Type B pancreatic cell (in vitro differentiated cells): ENCODE results near the gene VSTM1. TPM values are rescaled to one million over a fixed set of nuclear protein-coding genes. Genes with fewer than 3 reads are reported as not detected.

Experiments used
- DNase-seq: peaks from one replicate; pipeline ENCODE4 v3.0.0; 2021; ENCODE audit warnings: mixed read lengths; ENCODE audit not compliant: unreplicated experiment; ENCODE audit errors: extremely low spot score
- H3K27ac Mint-ChIP-seq: 2 replicates; pipeline ENCODE4 v1.8.0; 2021; ENCODE audit warnings: mild to moderate bottlenecking, mixed read lengths
- H3K27me3 Mint-ChIP-seq: 2 replicates; pipeline ENCODE4 v1.8.0; 2021; ENCODE audit warnings: mixed read lengths
- H3K36me3 Mint-ChIP-seq: 2 replicates; pipeline ENCODE4 v1.8.0; 2021; ENCODE audit warnings: mixed read lengths
- H3K4me1 Mint-ChIP-seq: one replicate; pipeline ENCODE4 v1.8.0; 2021; ENCODE audit warnings: mixed read lengths; ENCODE audit not compliant: unreplicated experiment
- H3K4me3 Mint-ChIP-seq: 2 replicates; pipeline ENCODE4 v1.8.0; 2021; ENCODE audit warnings: mild to moderate bottlenecking, mixed read lengths
- H3K9me3 Mint-ChIP-seq: 2 replicates; pipeline ENCODE4 v1.8.0; 2021; ENCODE audit warnings: mixed read lengths
- total RNA-seq: library from RNA; stranded (reverse); gene quantifications from 2 replicates; pipeline ENCODE4 v1.2.1, GENCODE V29; 2021; ENCODE audit warnings: low replicate concordance
- TF ChIP-seq, protein P1 (sequence below): fragments of 200-600 bp; sonication (generic); conservative IDR thresholded peaks from 2 replicates; pipeline ENCODE4 v1.5.0; 2021; ENCODE audit warnings: antibody characterized with exemption, mild to moderate bottlenecking

Gene VSTM1
- total RNA-seq, 1 donor from 2014 or later, result not detected

GRCh38 chr19:54001496-54001895 lies 62.2 kb downstream of the VSTM1 start:
- Mint-ChIP-seq H3K27ac (no peak overlapping the region), H3K27me3 (peaks cover 30% of the 10 kb centered on the region), H3K36me3 (no peaks in the 10 kb centered on the region), H3K4me3 (no peak overlapping the region), H3K9me3 (no peaks in the 10 kb centered on the region), H3K4me1 (no peaks in the 10 kb centered on the region)
- DNase-seq, result no peak
- TF ChIP-seq, protein P1, sequence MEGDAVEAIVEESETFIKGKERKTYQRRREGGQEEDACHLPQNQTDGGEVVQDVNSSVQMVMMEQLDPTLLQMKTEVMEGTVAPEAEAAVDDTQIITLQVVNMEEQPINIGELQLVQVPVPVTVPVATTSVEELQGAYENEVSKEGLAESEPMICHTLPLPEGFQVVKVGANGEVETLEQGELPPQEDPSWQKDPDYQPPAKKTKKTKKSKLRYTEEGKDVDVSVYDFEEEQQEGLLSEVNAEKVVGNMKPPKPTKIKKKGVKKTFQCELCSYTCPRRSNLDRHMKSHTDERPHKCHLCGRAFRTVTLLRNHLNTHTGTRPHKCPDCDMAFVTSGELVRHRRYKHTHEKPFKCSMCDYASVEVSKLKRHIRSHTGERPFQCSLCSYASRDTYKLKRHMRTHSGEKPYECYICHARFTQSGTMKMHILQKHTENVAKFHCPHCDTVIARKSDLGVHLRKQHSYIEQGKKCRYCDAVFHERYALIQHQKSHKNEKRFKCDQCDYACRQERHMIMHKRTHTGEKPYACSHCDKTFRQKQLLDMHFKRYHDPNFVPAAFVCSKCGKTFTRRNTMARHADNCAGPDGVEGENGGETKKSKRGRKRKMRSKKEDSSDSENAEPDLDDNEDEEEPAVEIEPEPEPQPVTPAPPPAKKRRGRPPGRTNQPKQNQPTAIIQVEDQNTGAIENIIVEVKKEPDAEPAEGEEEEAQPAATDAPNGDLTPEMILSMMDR, result no peak

GRCh38 chr19:53999694-54000093 lies 64.0 kb downstream of the VSTM1 start:
- Mint-ChIP-seq H3K27me3 (peaks cover 48% of the 10 kb centered on the region), H3K27ac (no peak overlapping the region), H3K36me3 (no peaks in the 10 kb centered on the region), H3K9me3 (no peaks in the 10 kb centered on the region), H3K4me3 (no peak overlapping the region), H3K4me1 (no peaks in the 10 kb centered on the region)
- no peak for DNase-seq
- TF ChIP-seq, protein P1, result no peak

GRCh38 chr19:53998223-53998622 lies 65.5 kb downstream of the VSTM1 start:
- peaks cover 62% of the 10 kb centered on the region for H3K27me3 Mint-ChIP-seq
- H3K27ac Mint-ChIP-seq, result no peak overlapping the region
- H3K4me1 Mint-ChIP-seq, result no peaks in the 10 kb centered on the region
- H3K36me3 Mint-ChIP-seq, result no peaks in the 10 kb centered on the region
- TF ChIP-seq, protein P1, result no peak
- no peak for DNase-seq
- no peak overlapping the region for H3K4me3 Mint-ChIP-seq
- H3K9me3 Mint-ChIP-seq, result no peaks in the 10 kb centered on the region

GRCh38 chr19:53994811-53995210 lies 68.9 kb downstream of the VSTM1 start:
- Mint-ChIP-seq H3K27me3 (peaks cover 63% of the 10 kb centered on the region), H3K9me3 (no peaks in the 10 kb centered on the region), H3K27ac (no peak overlapping the region), H3K36me3 (no peaks in the 10 kb centered on the region), H3K4me1 (no peaks in the 10 kb centered on the region), H3K4me3 (no peak overlapping the region)
- no peak for DNase-seq
- TF ChIP-seq, protein P1, result no peak

DNA sequence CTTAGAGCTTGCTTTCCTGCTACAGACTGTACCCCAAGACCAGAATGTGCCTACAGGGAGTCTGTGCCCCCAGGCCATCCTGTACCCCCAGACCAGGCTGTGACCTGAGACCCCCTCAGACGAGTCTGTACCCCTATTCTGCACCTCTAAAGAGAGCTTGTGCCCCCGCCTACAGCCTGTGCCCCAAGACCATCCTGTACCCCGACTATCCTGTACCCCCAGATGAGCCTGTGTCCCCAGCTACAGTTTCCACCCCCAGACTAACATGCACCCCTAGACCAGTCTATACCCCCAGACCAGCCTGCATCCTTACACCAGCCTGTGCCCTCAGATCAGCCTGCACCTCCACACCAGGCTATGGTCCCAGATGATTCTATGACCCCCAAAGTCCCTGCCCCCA lies 70.2 kb downstream of the VSTM1 start:
- Mint-ChIP-seq H3K27me3 (peaks cover 64% of the 10 kb centered on the region), H3K4me1 (no peaks in the 10 kb centered on the region), H3K4me3 (no peak overlapping the region), H3K36me3 (no peaks in the 10 kb centered on the region), H3K27ac (no peak overlapping the region), H3K9me3 (no peaks in the 10 kb centered on the region)
- TF ChIP-seq, protein P1, result no peak
- DNase-seq, result no peak

DNA sequence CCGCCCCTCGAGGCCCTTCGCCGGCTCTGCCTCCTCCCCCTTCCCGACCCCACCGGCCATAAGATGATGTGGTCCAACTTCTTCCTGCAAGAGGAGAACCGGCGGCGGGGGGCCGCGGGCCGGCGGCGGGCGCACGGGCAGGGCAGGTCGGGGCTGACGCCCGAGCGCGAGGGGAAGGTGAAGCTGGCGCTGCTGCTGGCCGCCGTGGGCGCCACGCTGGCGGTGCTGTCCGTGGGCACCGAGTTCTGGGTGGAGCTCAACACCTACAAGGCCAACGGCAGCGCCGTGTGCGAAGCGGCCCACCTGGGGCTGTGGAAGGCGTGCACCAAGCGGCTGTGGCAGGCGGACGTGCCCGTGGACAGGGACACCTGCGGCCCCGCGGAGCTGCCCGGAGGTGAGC lies 70.9 kb downstream of the VSTM1 start:
- Mint-ChIP-seq H3K4me1 (no peaks in the 10 kb centered on the region), H3K27me3 (peaks cover 61% of the 10 kb centered on the region), H3K9me3 (no peaks in the 10 kb centered on the region), H3K36me3 (no peaks in the 10 kb centered on the region), H3K27ac (no peak overlapping the region), H3K4me3 (no peak overlapping the region)
- no peak for DNase-seq
- TF ChIP-seq, protein P1, result no peak
